CD4-positive, alpha-beta T cell (primary cell): ENCODE measurements around the gene PTPRT. TPM values are rescaled to one million over a fixed set of nuclear protein-coding genes. Genes with fewer than 3 reads are reported as not detected.

ENCODE experiments used
- ATAC-seq: fragments of 200-7000 bp; cut with Tn5 transposase; one replicate; pipeline ENCODE4 v1.10.0; 2022; ENCODE audit warnings: mild to moderate bottlenecking; ENCODE audit not compliant: poor library complexity
- CTCF ChIA-PET: fragments of 350-600 bp; sonication (Branson Sonifier 250); formaldehyde crosslinking; loops from one replicate; lab custom pipeline; 2021; ENCODE audit warnings: antibody characterized with exemption, inconsistent platforms; lab: Charles Lee
- POLR2A ChIA-PET: fragments of 350-600 bp; sonication (Branson Sonifier 250); formaldehyde crosslinking; loops from one replicate; lab custom pipeline; 2021; ENCODE audit warnings: antibody characterized with exemption, inconsistent platforms; lab: Charles Lee
- DNase-seq, 14 experiments: peaks; one replicate each; pipeline ENCODE4 v3.0.0-alpha.2; 2013 to 2020; ENCODE audit warnings: mixed read lengths in 2 of 14
- H3K27ac ChIP-seq, 2 donors: one replicate each; pipeline versions ENCODE4 v1.5.1 to v1.7.0; 2013; ENCODE audit warnings: low read length in 2 of 2, low read depth in 1 of 2, mild to moderate bottlenecking in 1 of 2
- H3K27me3 ChIP-seq, 2 experiments: 1 replicate in 1 of 2; 2 replicates in 1 of 2; pipeline versions ENCODE4 v1.6.1 to v1.7.0; 2013; ENCODE audit warnings: low read length in 2 of 2, control low read depth in 1 of 2, mild to moderate bottlenecking in 1 of 2, moderate library complexity in 1 of 2; ENCODE audit not compliant: insufficient read depth in 2 of 2, control insufficient read depth in 1 of 2
- H3K36me3 ChIP-seq: one replicate; pipeline ENCODE4 v1.6.1; 2013; ENCODE audit warnings: low read length, control low read depth; ENCODE audit not compliant: insufficient read depth
- H3K4me1 ChIP-seq: one replicate; pipeline ENCODE4 v1.6.1; 2013; ENCODE audit warnings: low read length, control low read depth; ENCODE audit not compliant: insufficient read depth
- H3K4me3 ChIP-seq: one replicate; pipeline ENCODE4 v1.5.1; 2013; ENCODE audit warnings: mild to moderate bottlenecking, low read length, moderate library complexity
- H3K9me3 ChIP-seq, 2 experiments: 1 replicate in 1 of 2; 2 replicates in 1 of 2; pipeline versions ENCODE4 v1.6.1 to v1.7.0; 2013; ENCODE audit warnings: low read length in 2 of 2, mild to moderate bottlenecking in 2 of 2, control low read depth in 1 of 2, moderate library complexity in 1 of 2; ENCODE audit not compliant: control insufficient read depth in 1 of 2, insufficient read depth in 1 of 2
- H3K27ac Mint-ChIP-seq: one replicate; pipeline ENCODE4 v1.8.0; 2020; ENCODE audit warnings: mixed read lengths
- H3K27me3 Mint-ChIP-seq: one replicate; pipeline ENCODE4 v1.8.0; 2021; ENCODE audit warnings: mixed read lengths
- H3K36me3 Mint-ChIP-seq: one replicate; pipeline ENCODE4 v1.8.0; 2021; ENCODE audit warnings: low read depth, mixed read lengths
- H3K4me1 Mint-ChIP-seq: one replicate; pipeline ENCODE4 v1.8.0; 2021; ENCODE audit warnings: low read depth, mixed read lengths
- H3K4me3 Mint-ChIP-seq: one replicate; pipeline ENCODE4 v1.8.0; 2020; ENCODE audit warnings: mild to moderate bottlenecking, mixed read lengths
- H3K9me3 Mint-ChIP-seq: one replicate; pipeline ENCODE4 v1.8.0; 2020; ENCODE audit warnings: mixed read lengths
- intact Hi-C, 2 experiments: fragments of 100-400 bp; cut with DNase I in 1 of 2; cut with micrococcal nuclease in 1 of 2; formaldehyde crosslinking; loops; one replicate each; pipeline versions ENCODE4 v1.15.1 to v1.9.0; 2023 to 2025; cut with DNase I, micrococcal nuclease
- total RNA-seq, 174 experiments: library from RNA in 2 of 174; stranded (reverse) in 2 of 174; gene quantifications; one replicate each; pipeline ENCODE4 v1.2.3 and lab custom pipeline; 2021 to 2026
- TF ChIP-seq, protein P1 (sequence below): fragments of 200-600 bp; IDR thresholded peaks from one replicate; pipeline ENCODE4 v1.8.0; 2022; ENCODE audit warnings: antibody characterized with exemption, mild to moderate bottlenecking

Gene PTPRT
- total RNA-seq, 2 experiments from 2014 or later = not detected

DNA sequence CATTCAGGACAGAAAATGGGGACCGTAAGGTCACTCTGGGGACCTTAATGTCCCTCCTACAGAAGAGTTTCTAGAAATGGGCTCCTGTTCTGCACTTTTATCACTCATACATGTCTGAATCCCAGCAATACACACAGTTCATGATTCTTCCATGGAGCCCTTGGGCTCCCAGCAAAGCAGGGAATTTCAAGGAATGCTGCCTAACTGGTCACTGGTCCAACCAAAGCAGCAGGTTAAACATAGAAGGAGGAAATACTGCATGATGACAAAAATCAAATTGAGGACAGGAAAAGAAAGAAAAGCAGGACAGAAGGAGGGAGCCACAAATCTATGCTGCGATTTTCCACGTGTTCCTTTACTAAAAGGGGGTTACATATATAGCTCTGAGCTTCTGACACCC lies 300.2 kb downstream of the PTPRT start:
- H3K36me3 ChIP-seq = no peaks in the 10 kb centered on the region
- intact Hi-C loops = no loop called here
- no peaks in the 10 kb centered on the region for H3K27me3 ChIP-seq
- no peak overlapping the region for H3K4me3 ChIP-seq
- Mint-ChIP-seq H3K36me3 (no peaks in the 10 kb centered on the region), H3K4me3 (no peak overlapping the region), H3K27ac (no peak overlapping the region), H3K9me3 (peaks cover 3% of the 10 kb centered on the region), H3K27me3 (no peaks in the 10 kb centered on the region), H3K4me1 (no peaks in the 10 kb centered on the region)
- CTCF ChIA-PET = no interaction called here
- peaks cover 4 to 5% of the 10 kb centered on the region in 2 experiments for H3K9me3 ChIP-seq
- DNase-seq = no peak
- H3K4me1 ChIP-seq = no peaks in the 10 kb centered on the region
- TF ChIP-seq, protein P1, sequence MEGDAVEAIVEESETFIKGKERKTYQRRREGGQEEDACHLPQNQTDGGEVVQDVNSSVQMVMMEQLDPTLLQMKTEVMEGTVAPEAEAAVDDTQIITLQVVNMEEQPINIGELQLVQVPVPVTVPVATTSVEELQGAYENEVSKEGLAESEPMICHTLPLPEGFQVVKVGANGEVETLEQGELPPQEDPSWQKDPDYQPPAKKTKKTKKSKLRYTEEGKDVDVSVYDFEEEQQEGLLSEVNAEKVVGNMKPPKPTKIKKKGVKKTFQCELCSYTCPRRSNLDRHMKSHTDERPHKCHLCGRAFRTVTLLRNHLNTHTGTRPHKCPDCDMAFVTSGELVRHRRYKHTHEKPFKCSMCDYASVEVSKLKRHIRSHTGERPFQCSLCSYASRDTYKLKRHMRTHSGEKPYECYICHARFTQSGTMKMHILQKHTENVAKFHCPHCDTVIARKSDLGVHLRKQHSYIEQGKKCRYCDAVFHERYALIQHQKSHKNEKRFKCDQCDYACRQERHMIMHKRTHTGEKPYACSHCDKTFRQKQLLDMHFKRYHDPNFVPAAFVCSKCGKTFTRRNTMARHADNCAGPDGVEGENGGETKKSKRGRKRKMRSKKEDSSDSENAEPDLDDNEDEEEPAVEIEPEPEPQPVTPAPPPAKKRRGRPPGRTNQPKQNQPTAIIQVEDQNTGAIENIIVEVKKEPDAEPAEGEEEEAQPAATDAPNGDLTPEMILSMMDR = no peak
- POLR2A ChIA-PET = no interaction called here
- no peak overlapping the region for H3K27ac ChIP-seq
- no peak for ATAC-seq

DNA sequence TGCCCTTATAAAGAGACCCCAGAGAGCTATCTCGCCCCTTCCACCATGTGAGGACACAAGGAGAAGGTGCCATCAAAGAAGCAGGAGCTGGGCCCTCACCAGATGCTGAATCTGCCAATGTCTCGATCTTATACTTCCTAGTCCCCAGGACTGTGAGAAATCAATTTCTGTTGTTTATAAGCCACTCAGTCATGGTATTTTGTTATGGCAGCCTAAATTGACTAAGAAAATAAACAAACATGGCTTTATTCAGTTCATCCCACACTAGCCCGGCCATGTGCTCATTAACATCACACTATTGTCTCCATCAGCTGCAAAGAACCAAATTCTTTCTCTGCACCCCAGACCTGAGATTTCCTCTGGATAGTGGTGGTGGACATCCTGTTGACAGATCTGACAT lies 302.4 kb downstream of the PTPRT start:
- ATAC-seq (no peak), DNase-seq (no peak)
- no peak overlapping the region for H3K4me3 Mint-ChIP-seq
- no peaks in the 10 kb centered on the region for H3K9me3 Mint-ChIP-seq
- no peak overlapping the region for H3K27ac Mint-ChIP-seq
- H3K27me3 Mint-ChIP-seq = no peaks in the 10 kb centered on the region
- intact Hi-C loops = no loop called here
- H3K4me1 Mint-ChIP-seq = no peaks in the 10 kb centered on the region
- ChIA-PET CTCF (no interaction called here), POLR2A (no interaction called here)
- H3K36me3 Mint-ChIP-seq = no peaks in the 10 kb centered on the region
- no peaks in the 10 kb centered on the region for H3K9me3 ChIP-seq
- TF ChIP-seq, protein P1 = no peak
- H3K27me3 ChIP-seq = no peaks in the 10 kb centered on the region
- no peaks in the 10 kb centered on the region for H3K36me3 ChIP-seq
- no peak overlapping the region for H3K27ac ChIP-seq
- no peak overlapping the region for H3K4me3 ChIP-seq
- H3K4me1 ChIP-seq = no peaks in the 10 kb centered on the region

- H3K4me1 ChIP-seq = no peaks in the 10 kb centered on the region
- DNase-seq (no peak), ATAC-seq (no peak)
- intact Hi-C loops = no loop called here
- CTCF ChIA-PET = no interaction called here
- no peak overlapping the region for H3K27ac Mint-ChIP-seq
- no peaks in the 10 kb centered on the region for H3K36me3 Mint-ChIP-seq
- no peaks in the 10 kb centered on the region for H3K4me1 Mint-ChIP-seq
- no peaks in the 10 kb centered on the region for H3K27me3 Mint-ChIP-seq
- no peak overlapping the region for H3K27ac ChIP-seq
- H3K9me3 ChIP-seq = no peaks in the 10 kb centered on the region
- H3K4me3 Mint-ChIP-seq = no peak overlapping the region
- no peaks in the 10 kb centered on the region for H3K27me3 ChIP-seq
- H3K36me3 ChIP-seq = no peaks in the 10 kb centered on the region
- POLR2A ChIA-PET = no interaction called here
- TF ChIP-seq, protein P1 = no peak
- no peaks in the 10 kb centered on the region for H3K9me3 Mint-ChIP-seq
- no peak overlapping the region for H3K4me3 ChIP-seq
Measured at GRCh38 chr20:42886801-42887200, 302.9 kb downstream of the PTPRT start.
